AG09309 (cell line): Measurements from ENCODE around the gene PGM2.

Experiments
- DNase-seq: peaks from one replicate; pipeline ENCODE4 v3.0.0-alpha.2; 2010; ENCODE audit warnings: low read depth
- H3K4me3 ChIP-seq: 2 replicates; pipeline ENCODE4 v1.5.1; 2011; ENCODE audit warnings: mild to moderate bottlenecking, low read depth, low read length, moderate library complexity; ENCODE audit not compliant: control insufficient read depth
- TF ChIP-seq, protein P1 (sequence below): IDR thresholded peaks from 2 replicates; pipeline ENCODE4 v1.5.1; 2011; ENCODE audit warnings: mild to moderate bottlenecking, low read depth, low read length, inconsistent platforms; ENCODE audit not compliant: insufficient read depth, control insufficient read depth; ENCODE audit errors: missing control alignments

Gene PGM2

DNA sequence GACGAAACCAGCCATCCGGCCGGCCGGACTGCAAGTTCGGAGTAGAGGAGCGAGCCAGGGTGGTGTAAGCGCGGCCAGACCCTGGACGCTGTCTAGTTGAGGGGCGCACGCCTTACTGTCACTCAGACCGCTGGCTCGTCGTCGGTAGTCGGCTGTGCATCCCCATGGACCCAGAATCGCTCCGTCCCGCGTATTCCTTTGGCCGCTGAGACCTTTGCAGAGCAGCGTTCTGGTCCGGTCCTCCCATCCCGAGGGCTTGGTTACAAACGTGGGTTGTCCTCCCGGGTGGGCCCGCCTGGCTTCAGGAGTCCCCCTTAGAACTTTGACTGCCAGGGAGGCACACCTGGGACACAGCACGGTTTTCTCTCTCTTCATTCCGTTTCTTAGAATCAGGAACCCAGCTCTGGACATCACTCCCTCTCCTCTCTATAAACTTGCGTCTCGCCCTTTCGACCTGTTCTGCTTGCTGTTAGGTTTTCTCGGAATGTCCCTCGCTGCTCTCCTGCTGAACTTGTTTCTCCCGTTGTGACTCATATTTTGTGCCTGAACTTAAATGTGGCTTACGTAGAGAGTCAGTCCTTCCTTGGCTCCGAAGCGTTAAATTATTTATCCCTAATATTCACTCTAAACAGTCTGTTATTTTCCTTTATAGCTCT lies 672 bp downstream of the PGM2 start:
- DNase-seq: no peak
- TF ChIP-seq, protein P1, sequence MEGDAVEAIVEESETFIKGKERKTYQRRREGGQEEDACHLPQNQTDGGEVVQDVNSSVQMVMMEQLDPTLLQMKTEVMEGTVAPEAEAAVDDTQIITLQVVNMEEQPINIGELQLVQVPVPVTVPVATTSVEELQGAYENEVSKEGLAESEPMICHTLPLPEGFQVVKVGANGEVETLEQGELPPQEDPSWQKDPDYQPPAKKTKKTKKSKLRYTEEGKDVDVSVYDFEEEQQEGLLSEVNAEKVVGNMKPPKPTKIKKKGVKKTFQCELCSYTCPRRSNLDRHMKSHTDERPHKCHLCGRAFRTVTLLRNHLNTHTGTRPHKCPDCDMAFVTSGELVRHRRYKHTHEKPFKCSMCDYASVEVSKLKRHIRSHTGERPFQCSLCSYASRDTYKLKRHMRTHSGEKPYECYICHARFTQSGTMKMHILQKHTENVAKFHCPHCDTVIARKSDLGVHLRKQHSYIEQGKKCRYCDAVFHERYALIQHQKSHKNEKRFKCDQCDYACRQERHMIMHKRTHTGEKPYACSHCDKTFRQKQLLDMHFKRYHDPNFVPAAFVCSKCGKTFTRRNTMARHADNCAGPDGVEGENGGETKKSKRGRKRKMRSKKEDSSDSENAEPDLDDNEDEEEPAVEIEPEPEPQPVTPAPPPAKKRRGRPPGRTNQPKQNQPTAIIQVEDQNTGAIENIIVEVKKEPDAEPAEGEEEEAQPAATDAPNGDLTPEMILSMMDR: no peak
- H3K4me3 ChIP-seq: peak overlapping the region; percentile 65

DNA sequence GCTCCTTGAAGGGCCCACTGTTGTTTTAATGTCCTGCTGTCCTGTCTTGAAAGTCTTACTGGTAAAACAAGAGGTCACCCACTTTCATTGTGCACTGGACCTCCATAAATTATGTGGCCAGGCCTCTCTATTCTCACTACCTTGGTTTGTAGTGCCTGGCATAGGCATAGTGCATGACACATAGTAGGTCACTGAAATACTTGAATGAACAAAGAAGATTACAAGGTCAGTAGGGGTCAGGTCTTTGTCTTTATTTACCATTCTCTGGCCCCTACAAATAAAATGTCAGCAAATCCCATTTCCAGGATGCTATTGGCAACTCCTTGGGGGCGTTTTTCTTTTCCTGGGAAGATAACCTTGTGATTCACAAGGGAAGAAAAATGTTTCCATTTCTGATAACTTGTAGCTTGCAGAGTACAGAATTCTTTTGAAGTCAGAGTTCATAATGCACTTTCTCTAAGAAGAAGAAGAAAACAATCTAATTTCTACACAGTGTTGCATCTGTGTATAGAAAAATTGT lies 1.4 kb downstream of the PGM2 start:
- DNase-seq: no peak
- TF ChIP-seq, protein P1: no peak
- H3K4me3 ChIP-seq: no peak overlapping the region

DNA sequence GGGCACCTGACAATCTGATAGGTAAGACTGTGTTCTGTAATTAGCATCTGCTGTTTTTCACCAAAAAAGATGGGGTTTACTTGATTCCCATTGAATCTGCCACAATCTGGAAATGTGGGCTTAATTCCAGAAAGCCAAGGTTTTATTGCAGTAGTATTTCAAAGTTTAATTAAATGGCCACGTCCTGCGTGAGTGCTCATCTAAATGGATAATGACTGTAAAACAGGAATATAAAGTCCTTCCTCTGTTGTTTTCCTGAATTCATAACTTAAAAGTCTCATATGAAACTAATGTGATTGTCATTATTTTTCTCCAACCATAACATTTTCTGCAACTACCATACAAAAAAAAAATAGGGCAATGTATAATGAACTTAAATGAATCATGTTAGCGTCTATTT lies 2.4 kb downstream of the PGM2 start:
- H3K4me3 ChIP-seq: no peak overlapping the region
- no peak for DNase-seq
- TF ChIP-seq, protein P1: no peak

DNA sequence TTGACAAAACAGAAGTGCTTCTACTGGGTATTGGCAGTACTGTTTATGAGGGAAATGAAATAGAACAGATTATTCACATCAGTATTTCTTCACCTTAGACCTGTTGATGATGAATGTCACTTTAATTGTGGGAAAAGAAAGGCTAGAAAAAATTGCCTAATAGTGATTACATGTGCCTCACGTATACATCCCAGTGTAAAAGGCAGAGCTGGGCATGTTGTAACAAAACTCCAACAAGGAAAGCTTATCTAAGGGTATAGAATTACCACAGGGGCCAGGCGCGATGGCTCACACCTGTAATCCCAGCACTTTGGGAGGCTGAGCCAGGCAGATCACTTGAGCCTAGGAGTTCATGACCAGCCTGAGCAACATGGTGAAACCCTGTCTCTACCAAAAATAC lies 4.2 kb downstream of the PGM2 start:
- TF ChIP-seq, protein P1: no peak
- H3K4me3 ChIP-seq: no peak overlapping the region
- no peak for DNase-seq

DNA sequence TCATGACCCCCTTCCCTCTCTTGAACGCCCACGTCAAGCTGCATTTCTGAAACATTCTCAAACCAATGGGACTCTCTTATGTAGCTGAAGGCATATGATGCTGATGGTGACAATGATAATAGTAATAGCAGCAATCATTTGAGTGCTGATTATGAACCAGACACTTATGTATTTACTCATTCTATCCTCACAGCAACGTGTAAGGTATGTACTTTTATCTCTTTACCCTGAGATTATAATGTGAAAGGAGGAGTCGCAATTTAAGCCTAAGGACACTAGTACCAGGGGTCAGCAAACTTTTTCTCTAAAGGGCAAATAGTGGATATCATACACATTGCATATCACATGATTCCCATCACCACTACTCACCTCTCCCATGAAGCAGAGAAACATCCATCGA lies 8.5 kb downstream of the PGM2 start:
- TF ChIP-seq, protein P1: no peak

DNA sequence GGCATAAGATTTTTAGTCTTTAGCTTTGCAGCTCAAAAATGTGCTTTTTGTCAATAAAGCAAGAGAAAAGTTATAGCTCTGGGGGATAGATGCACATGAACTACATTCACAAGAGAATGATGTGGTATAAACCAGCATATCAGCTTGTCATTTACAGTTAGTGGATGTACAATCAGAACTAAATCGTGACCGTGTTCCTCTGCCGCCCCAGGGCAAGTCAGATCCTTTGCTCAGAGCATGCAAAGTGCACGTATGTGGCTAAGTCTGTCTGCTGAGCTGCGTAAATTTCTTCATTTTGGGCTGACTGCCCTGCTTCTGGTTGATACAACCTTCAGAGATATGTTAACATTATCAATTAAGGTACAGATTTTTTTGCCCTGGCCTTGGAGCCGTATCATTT lies 9.3 kb downstream of the PGM2 start:
- no peak for DNase-seq
- TF ChIP-seq, protein P1: no peak
- no peak overlapping the region for H3K4me3 ChIP-seq

More for the DNA sequence above, 8.5 kb downstream of the PGM2 start:
- DNase-seq: no peak
- no peak overlapping the region for H3K4me3 ChIP-seq
